ENCODE results near the gene SLC26A4.

Gene SLC26A4

DNA sequence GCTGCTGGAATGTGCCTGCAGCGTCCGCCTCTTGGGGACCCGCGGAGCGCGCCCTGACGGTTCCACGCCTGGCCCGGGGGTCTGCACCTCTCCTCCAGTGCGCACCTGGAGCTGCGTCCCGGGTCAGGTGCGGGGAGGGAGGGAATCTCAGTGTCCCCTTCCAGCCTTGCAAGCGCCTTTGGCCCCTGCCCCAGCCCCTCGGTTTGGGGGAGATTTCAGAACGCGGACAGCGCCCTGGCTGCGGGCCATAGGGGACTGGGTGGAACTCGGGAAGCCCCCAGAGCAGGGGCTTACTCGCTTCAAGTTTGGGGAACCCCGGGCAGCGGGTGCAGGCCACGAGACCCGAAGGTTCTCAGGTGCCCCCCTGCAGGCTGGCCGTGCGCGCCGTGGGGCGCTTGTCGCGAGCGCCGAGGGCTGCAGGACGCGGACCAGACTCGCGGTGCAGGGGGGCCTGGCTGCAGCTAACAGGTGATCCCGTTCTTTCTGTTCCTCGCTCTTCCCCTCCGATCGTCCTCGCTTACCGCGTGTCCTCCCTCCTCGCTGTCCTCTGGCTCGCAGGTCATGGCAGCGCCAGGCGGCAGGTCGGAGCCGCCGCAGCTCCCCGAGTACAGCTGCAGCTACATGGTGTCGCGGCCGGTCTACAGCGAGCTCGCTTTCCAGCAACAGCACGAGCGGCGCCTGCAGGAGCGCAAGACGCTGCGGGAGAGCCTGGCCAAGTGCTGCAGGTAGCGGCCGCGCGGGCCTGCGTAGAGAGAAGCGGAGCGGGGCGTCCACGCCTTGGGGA is 645 bp downstream of the SLC26A4 start:
- peak; percentile 23 for DNase-seq

DNA sequence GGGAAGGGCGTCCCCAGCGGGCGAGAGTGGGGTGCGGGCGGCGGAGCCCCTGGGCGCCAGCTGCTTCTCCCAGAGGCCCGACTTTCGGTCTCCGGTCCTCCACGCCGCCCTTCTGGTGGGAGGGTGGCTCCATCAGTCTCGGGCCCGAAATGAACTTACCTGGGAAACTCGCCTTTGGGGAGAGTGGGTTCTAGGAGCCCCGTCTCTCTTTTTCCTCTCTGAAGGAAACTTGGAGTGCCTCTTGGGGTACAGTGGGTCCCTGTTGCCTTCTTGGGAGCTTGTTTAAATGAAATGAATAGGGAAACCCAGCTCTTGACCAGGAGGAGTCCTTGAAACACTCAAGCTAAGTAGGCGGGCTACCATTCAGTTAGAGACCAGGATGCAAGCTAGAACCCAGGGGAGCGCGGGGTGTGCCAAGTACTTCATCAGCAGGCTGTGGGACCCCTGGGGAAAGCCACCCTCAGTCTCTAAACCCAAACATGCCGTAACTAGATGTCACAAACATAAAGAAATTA is 1.3 kb downstream of the SLC26A4 start:
- DNase-seq, result no peak

DNA sequence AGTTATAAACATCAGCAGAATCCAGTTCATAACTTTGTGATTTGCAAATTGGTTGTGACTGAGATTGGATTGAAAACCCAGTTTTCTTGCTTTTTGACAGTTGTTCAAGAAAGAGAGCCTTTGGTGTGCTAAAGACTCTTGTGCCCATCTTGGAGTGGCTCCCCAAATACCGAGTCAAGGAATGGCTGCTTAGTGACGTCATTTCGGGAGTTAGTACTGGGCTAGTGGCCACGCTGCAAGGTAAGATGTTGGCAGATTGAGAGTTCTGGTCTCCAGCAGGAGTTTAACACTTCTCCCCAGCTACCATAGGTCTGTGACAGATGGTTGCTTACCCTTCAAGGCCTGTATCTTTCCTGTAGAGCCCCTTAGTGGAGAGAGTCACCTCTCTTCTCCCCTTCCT is 2.6 kb downstream of the SLC26A4 start:
- no peak for DNase-seq

DNA sequence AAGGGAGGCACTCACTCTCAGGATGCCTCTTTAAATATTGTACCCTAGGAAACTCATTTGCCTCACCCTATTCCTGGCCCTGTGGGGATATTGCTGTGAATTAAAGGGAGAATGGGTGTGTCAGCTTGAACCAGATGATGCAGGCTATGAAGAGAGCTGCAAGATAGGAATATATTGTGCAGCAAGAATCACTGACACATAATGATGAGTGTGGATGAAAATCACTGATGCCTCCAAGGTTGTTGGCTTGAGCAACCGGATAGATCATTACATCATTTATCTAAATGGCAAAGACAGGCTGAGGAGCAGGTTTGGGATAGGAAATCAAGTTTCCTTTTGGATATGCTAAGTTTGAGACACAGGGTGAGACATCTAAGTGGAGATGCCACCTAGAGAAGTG is 6.2 kb downstream of the SLC26A4 start:
- no peak for DNase-seq

DNA sequence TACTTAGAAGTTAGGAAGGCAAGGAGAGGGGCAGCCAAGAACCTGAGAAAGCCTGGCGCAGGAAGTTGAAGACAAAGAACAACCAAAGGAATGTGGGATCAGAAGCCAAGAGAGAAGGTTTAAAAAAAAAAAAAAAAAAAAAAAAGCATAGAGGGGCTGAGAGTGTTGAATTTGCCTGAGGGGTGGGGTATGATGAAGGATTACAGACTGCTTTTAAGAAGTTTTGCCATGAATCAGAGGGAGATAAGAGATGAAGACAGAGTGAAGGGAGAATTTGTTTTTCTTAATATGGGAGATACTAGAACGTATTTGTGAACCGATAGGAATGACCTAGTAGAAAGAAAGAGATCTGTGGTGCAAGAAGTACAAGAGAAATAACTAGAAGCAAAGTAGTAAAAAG is 6.7 kb downstream of the SLC26A4 start:
- DNase-seq, result no peak

DNA sequence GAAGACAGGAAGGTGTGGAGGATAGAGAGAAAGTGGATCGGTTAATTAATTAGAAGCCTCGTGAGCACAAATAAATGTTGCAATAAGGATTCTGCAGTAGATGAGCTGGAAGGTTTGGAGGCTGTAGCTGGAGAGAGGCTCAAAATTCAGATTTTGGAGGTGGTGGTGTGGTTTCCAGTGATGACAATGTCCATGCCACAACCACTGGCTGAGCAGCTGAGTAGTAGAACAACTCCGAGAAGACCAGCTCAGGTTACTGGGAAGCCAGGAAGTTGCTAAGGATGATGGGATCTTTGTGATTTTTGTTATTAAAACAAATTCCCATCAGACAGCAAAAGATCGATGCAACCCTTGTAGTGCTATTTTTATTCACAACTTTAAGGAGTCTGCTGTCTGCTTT is 7.7 kb downstream of the SLC26A4 start:
- no peak for DNase-seq

DNA sequence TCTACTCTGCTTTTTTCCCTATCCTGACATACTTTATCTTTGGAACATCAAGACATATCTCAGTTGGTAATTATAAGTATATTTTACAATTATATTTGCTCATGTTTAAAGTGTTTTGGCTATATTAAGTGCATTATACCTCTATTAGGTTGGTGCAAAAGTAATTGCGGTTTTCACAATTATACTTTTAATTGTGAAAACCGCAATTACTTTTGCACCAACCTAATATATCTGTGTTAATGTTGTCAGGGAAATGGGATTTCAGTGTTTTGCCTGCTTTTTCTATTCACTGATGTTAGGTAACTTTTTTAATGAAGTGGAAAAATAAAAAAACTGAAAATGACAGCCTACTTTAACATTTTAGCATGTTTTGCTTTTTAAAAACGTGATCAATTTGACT is 11.6 kb downstream of the SLC26A4 start:
- DNase-seq, result no peak

DNA sequence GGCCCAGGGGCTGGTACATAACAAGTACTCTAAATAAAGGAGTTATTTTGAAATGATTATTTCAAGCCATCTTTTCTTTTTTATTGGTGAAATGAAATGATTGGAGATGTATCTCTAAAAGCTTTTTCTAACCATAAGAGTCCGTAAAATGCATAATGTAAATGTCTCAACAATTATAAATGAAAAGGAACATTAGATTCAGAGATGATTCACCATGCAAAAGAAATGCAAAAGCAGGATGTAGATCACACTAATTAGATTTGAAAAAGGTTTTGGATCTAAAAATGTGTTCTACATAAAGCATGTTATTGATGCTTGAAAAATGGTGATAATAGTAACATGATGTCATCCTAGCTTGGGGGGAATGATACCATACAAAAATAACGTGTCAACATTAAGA is 15.6 kb downstream of the SLC26A4 start:
- no peak for DNase-seq

DNA sequence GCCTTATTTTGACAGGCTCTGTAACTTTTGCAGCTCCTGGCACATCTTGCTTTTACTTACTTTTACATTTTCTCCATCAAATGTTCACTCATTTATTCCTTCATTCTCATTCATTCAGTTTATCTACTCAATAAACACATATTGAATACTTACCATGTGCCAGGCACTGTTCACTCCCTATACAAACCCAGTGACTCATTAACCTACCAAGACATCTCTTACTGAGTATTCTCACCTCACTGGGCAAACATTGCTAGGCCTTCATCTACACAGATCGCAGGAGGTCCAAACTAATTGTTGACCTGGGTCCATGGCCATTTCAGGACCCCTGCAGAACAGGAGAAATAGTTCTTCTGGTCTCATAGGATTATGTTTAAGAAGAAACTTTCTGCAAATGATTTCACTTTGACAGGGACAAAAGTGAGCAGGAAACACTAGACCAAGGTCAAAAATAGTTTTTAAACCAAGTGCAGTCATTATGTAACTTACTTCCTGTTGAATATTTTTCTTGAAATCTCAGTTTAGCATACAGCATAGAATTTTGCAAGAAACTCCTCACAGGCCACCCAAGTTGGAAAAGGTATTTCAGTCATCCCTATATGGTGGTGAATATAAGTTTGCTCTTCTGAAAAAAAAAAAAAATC is 17.6 kb downstream of the SLC26A4 start:
- no peak for DNase-seq

DNA sequence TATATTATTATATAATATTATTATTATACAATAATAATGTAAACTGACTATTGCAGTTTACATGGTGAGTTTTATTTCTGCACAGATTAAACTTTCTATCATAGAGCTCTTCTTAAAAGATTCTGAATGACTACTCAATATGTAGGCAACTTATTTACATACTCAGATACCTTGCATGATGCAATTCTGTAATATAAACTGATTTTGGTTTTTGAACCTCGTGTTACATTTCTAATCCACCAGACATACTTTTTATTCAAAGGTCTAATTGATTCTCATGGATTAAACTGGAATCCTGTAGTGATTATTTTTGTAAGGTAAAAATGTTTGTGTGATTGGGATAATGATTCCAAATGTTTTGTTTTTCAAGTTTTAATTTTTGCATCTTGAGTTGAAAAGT is 19.9 kb downstream of the SLC26A4 start:
- no peak for DNase-seq

DNA sequence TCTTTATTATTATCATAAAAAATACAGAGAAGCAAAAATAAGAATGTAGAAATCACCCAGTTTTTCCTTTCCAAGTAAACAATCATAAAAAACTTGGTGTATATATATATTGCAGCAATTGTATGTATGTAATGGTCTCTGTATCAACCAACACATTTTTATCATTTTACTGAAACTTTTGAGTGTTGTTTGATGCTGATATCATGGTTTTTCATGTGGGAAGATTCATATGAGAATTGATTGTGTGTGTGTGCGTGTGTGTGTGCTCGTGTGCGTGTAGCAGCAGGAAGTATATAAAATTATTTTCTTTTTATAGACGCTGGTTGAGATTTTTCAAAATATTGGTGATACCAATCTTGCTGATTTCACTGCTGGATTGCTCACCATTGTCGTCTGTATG is 22.3 kb downstream of the SLC26A4 start:
- no peak for DNase-seq

DNA sequence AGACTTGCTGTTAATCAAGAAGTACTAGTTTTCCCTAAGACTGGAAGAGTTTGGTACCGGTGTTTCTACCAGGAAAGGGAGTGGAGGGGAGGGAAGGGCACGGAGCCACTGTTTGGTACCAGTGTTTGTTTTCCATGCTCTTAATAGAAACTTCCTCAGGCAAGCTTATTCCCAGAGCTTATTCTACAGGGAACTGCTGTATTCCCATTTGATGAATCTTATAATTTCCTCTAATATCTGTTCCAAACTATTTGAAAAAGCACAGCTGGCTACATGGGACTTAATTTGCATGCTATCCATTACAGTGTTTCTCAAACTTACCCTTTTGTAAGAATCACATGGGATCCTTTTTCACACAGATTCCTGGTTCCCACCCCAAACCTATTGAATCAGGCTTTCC is 23.7 kb downstream of the SLC26A4 start:
- no peak for DNase-seq

DNA sequence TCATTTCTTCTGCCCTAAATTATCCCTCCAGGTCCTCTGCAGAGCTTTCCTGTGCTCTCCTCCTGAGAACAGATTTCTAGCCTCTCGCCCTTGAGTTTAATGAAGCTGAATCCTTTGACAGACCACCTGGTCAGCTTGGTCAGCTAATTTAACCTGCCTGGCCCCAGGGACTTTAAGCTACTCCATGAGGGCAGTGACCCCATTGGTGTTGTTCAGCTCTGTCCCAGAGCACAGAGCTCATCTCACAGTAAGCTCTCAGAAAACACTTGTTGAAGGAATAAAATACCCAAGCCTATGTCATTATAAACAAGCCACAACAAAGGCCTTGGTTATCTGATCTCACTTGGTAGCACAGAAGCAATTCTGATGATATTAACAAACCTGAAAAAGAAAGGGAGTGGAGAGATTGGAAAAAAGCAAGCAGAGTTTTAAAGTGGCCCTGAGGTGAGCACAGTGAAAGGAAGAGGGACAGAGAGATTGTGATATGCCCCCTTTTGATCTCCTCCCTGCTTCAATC is 24.4 kb downstream of the SLC26A4 start:
- no peak for DNase-seq

DNA sequence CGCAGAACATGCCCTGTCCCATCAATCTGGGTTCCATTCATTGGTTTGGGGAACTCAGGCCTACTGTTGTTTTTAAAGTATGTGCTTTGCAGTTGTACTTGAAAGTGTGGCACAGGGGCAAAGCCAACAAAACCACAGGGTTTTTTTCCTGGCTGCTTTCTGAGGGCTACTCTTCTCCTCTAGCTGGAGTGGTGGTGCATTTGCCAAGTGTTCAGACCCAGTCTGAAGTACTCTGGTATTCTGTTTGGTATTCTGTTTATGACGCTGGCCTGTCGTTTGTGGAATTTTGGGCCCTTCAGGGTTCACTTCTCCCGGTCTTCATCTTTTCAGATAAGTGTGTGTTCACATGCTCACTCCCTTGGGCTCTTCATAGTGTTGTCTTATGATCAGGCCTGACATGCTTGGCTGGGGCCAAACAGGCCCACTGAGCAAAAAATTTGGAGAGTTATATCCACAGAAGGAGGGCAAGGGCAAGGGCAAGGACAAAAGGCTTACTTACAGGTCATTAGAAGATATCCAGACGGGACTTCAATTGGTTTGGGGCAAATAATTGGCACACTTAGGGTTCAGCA is 26.3 kb downstream of the SLC26A4 start:
- no peak for DNase-seq

DNA sequence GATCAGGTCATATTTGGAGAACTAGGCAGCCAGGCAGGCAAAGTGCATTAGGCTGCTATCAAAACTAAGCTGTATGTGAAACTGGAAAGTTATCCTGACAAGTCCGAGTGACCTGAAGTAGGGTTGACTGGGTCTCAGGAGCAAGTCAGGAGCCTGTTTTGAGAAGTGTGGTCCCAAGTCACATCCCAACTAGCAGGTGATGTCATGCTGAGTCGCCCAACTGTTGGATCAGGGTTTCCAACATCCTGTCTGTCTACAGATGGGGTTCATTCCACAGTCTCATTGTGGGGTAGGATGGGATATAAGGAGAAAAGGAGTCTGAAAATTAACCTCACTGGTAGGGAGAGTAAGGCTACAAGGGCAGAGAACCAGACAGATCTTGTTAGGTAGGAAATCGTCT is 27.0 kb downstream of the SLC26A4 start:
- DNase-seq, result no peak

DNA sequence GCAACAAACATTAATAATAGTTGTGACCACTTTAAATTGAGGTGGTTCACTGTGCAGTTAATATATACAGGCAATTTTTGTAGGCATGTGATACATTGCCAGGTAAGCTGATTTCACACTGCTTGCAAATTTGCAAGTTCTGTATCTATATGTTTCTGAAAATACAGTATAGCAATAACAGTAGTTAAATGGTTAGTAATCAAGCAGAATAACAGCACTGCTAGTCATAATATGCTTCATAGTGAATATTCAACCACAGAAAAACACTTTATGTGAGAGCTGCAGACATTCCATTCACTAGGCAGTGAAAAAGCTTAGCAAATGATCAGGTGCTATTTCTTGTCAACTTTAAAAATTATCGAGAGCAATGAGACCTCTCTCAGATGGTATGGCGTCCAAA is 28.9 kb downstream of the SLC26A4 start:
- no peak for DNase-seq

DNA sequence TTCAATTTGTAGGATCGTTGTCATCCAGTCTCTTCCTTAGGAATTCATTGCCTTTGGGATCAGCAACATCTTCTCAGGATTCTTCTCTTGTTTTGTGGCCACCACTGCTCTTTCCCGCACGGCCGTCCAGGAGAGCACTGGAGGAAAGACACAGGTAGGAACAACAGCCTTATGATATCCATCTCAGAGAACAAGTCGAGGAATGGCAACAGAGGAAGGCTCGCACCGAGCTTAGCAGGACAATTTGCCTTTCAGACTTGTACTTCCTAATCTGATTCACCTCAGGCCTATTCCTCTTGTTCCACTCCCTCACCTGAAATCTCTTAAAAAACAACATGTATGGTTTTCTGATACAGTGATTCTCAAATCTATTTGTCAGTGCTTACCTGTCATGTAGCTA is 29.5 kb downstream of the SLC26A4 start:
- DNase-seq, result no peak

DNA sequence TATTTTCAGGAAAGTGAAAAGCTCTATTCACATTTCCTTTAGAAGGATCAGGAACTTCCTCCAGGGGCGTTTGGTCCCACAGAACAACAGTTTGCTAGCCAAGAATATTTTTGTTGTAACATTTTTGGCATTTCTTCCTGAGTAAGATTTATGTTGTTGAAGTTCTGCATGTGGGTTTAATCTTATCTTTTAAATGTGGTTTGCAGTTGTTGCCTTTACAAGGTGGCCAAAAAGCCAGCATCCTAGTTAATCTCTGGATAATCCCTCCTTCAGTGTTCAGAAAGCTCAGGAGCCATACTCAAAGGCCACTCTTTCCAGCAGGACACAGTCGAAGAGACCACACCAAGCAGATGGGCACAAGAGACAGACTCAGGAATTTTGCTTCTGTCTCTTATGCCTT is 30.0 kb downstream of the SLC26A4 start:
- DNase-seq, result no peak

DNA sequence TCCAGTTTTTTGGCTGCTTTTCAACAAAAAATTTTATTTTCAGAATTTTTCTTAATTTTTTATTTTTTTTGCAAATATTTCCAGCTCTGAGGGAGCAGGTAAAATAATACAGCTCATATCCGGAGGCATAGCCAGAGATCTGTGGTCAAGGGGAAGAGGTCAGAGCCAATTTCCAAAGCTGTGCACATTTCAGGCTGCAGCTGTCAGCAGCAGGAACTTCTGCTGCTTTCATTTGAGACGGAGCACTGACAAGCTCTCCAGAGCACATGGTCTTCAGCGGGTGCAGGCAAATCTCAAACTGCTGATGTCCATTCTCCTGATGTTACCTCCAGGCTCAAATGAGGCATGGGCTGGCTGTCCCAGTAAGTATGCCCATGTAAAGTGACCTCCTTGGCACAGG is 31.1 kb downstream of the SLC26A4 start:
- no peak for DNase-seq

DNA sequence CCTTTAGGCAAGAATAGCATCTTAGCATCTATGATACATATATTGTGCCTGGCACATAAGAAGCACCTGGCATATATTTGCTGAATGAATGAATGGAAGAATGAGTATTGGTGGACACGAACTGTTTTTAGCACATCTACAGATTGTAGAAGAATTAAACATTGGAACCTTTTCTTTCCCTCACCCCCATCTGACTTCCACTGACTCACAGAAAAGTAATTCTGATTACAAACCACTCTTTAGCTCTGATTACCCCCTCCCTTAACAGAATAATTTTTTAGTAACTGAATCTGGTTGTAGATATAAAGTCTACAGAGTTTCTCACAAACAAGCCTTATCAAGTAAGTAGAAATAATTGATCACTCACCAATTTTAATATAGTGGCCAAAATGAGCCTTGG is 31.9 kb downstream of the SLC26A4 start:
- no peak for DNase-seq

DNA sequence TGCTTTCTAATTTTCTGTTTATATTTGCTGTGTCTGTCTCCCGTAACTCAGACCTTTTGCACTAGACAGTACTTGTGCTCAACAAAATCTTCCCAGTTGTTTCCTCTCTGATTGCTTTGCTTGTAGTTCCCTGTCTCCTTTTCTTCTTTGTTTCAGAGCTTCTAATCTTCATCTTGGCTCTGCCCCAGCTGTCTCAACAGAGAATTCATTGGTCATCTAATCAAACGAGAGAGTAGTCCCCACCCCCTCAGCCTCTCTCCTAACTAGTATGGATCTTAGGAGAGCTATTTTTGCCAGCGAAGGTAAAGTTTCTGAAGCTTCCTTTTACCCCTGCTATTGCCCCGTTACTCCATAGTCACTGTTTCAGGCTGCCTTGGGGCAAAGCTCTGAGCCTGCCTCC is 32.8 kb downstream of the SLC26A4 start:
- no peak for DNase-seq

DNA sequence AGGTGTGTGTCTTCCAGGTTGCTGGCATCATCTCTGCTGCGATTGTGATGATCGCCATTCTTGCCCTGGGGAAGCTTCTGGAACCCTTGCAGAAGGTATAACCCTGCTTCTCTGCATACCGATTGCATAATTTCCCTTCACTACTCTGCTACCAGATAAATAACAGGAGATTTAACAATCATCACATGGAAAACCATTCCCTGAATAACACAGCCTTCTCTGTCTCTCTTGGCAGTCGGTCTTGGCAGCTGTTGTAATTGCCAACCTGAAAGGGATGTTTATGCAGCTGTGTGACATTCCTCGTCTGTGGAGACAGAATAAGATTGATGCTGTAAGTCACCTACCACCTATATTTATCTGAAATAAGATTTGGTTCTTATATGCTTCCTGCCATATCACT is 33.8 kb downstream of the SLC26A4 start:
- peak; percentile 22 for DNase-seq

DNA sequence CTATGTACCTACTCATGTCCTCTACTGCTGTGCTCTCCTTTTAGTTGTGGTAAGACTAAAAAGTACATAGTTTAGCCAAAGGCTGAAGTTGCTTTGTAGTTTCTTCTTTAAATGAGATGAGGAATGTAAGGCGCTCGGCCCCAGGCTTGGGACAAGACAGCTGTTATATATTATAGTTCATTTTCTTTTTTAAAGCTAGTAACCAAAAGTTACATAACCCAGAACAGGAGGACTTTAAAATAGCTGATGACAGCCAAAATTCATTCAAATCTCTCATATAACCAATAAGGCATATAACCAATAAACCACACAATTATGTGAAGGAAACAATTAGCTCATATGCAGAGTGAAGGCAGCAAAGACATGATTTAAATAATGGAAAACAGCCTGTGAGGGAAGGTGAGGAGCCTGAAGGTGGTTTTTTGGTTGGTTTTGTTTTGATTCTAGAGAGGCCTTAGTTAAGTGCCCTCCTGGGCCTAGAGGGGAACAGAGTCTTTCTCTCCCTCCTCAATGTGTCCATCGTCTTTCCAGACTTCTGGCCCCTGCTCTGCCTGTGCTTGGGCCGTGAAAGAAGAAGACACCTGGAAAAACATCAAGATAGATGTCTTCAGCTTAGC is 35.8 kb downstream of the SLC26A4 start:
- DNase-seq, result no peak
